Heart right ventricle (tissue), 16 donors: ENCODE data around the gene KXD1. TPM values are rescaled to one million over a fixed set of nuclear protein-coding genes. Genes with fewer than 3 reads are reported as not detected.

Source experiments
- ATAC-seq, 8 donors: fragments of 200-7000 bp; cut with Tn5 transposase; one replicate each; pipeline ENCODE4 v1.9.1; 2020; ENCODE audit warnings: mild to moderate bottlenecking in 8 of 8, moderate library complexity in 8 of 8, moderate number of reproducible peaks in 1 of 8
- DNase-seq, 2 donors: peaks; one replicate each; pipeline ENCODE4 v3.0.0-alpha.2; 2020
- H3K27ac ChIP-seq, 10 donors: fragments of 200-600 bp; sonication (generic) in 2 of 10; one replicate each; pipeline versions ENCODE4 v1.5.0 to v1.8.0; 2020 to 2022; ENCODE audit warnings: mild to moderate bottlenecking in 3 of 10
- H3K27me3 ChIP-seq, 7 donors: fragments of 200-600 bp; one replicate each; pipeline ENCODE4 v1.8.0; 2021 to 2022; ENCODE audit warnings: mild to moderate bottlenecking in 2 of 7
- H3K36me3 ChIP-seq, 9 donors: fragments of 200-600 bp; sonication (generic) in 1 of 9; one replicate each; pipeline versions ENCODE4 v1.5.0 to v1.8.0; 2020 to 2022; ENCODE audit warnings: mild to moderate bottlenecking in 2 of 9
- H3K4me1 ChIP-seq, 9 donors: fragments of 200-600 bp; sonication (generic) in 1 of 9; one replicate each; pipeline versions ENCODE4 v1.5.0 to v1.8.0; 2020 to 2022; ENCODE audit warnings: mild to moderate bottlenecking in 4 of 9
- H3K4me3 ChIP-seq, 10 donors: fragments of 200-600 bp; sonication (generic) in 2 of 10; one replicate each; pipeline versions ENCODE4 v1.5.0 to v1.8.0; 2020 to 2022; ENCODE audit warnings: mild to moderate bottlenecking in 7 of 10, moderate library complexity in 2 of 10
- H3K9me3 ChIP-seq, 11 donors: fragments of 200-600 bp in 10 of 11; sonication (generic) in 2 of 11; one replicate each; pipeline versions ENCODE4 v1.5.0 to v1.8.0; 2013 to 2022; ENCODE audit warnings: mild to moderate bottlenecking in 2 of 11, control low read depth in 1 of 11, moderate library complexity in 1 of 11
- CTCF ChIP-seq, 9 donors: fragments of 200-600 bp; sonication (generic) in 2 of 9; IDR thresholded peaks; one replicate each; pipeline versions ENCODE4 v1.5.0 to v1.8.0; 2021 to 2022; ENCODE audit warnings: antibody characterized with exemption in 9 of 9, mild to moderate bottlenecking in 5 of 9, moderate library complexity in 1 of 9
- WGBS, 2 donors: extraction: QIAGEN DNeasy Blood & Tissue Kit; methylation state at CpG; one replicate each; pipeline ENCODE4 v1.1.7; 2013; ENCODE audit warnings: inconsistent platforms in 1 of 2; 5-methylcytosine and 5-hydroxymethylcytosine counted together
- intact Hi-C, 10 donors: fragments of 100-400 bp; cut with DNase I; formaldehyde crosslinking; loops; one replicate each; pipeline versions ENCODE4 v1.11.1 to v1.14.2; 2022
- polyA plus RNA-seq, 2 donors: library from polyadenylated mRNA; stranded (reverse); fragments of 200-250 nt; gene quantifications; one replicate each; pipeline ENCODE4 v1.2.3, GENCODE V29; 2013
- total RNA-seq, 10 donors: library from RNA; stranded (reverse); fragmentation: NEBNext Ultra II Directional in 3 of 10; extraction: Animal tissue kit (Norgen Biotek cat#: 25700) in 3 of 10; gene quantifications; one replicate each; pipeline versions ENCODE4 v1.2.1 to v1.2.4, GENCODE V29; 2021 to 2023
- donor health status: Arrhythmogenic right ventricular cardiomyopathy.
- donor health status: ischemic (EF 13 %, LVEDD 7.1; RV severe dilation, severe dysfunction).
- donor health status: healthy with polysubstance abuse.
- donor health status: DM: no; HTN: yes; CAD: no.
- donor health status: DM: no; HTN: no; CAD: no.
- donor health status: ischemic (EF 25% LVEDD 6.9; RV normal size, moderate dysfunction).
- donor health status: ischemic (EF 25% LVEDD 5.7; RV mildly dilated, moderate dysfunction).
- donor health status: healthy.
- donor health status: DM: yes; HTN: yes; CAD: no.
- donor health status: Ischemic cardiomyopathy.
- donor health status: ischemic (EF 35%, LVEDD 5.7; RV mildly dilated, moderate dysfunction).
- donor health status: nonischemic (EF 11% LVEDD 7.7; RV severe dilation, severe dysfunction).
- donor health status: DM: yes; HTN: yes; CAD: no.
- donor health status: PGD.
- donor health status: ischemic (EF 29% LVEDD 5.4; RV normal size, mild dysfunction).
- donor health status: nonischemic (EF 23%, LVEDD 6.1; RV moderate dilation, normal function).

KXD1 gene
- total and polyA plus RNA-seq, 12 donors, result 35.6 to 88.6 (median 45.6) TPM

DNA sequence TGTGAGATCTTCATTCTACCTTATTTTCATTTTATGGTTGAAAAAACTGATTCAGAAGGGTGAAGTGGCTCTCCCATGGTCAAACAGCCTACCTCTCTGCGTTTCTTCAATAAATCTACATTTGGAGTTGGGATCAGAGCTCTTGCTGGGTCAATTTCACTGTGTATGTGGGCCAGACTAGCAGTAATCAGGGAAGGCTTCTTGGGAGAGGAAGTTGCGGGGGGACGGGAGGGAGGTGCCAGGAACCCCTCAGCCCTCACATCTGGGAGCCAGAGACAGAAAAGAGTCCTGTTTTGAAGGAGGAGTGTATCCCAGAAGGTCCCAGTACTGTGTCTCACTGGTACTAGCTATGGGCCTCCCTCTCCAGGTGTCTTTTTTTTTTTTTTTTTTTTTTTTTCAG, 934 bp downstream of the KXD1 start:
- H3K4me3 ChIP-seq, result peak overlapping the region in 9 of 10 donors; percentile 71 to 94 (median 86)
- intact Hi-C loops, result loop anchor here in 3 of 10 donors (5.0 kb wide), 2 partner anchors 36 to 81 kb away; partner anchors contain the start of gene ELL (in 3 of the 3)
- H3K27me3 ChIP-seq, result no peaks in the 10 kb centered on the region
- peaks cover 4 to 46% (median 28%) of the 10 kb centered on the region in 9 donors for H3K4me1 ChIP-seq
- peaks cover 0 to 28% (median 4%) of the 10 kb centered on the region in 9 donors for H3K36me3 ChIP-seq
- 64 to 76% methylated on average over 3 of the region's 3 CpGs for WGBS, 2 donors
- no peak for ATAC-seq
- peak overlapping the region in 9 of 10 donors; percentile 90 to 98 (median 95) for H3K27ac ChIP-seq
- no peak for TF ChIP-seq CTCF (IDR thresholded peaks at IDR 0.05)
- DNase-seq, result no peak
- H3K9me3 ChIP-seq, result no peaks in the 10 kb centered on the region

DNA sequence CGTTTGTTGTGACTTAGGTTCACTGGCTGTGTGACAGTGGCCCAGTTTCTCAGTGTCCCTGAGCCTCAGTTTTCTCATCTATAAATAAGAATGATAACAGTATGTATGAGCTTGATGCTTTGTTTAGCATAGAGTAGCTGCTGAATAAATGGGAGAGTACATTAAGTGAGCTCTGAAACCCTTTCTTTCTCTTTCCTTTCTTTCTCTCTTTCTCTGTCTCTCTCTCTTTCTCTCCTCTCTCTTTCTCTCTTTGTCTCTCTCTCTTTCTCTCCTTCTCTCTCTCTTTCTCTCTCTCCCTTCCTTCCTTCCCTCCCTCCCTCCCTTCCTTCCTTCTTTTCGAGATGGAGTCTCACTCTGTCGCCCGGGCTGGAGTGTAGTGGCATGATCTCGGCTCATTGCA, 2.0 kb downstream of the KXD1 start:
- intact Hi-C loops, result loop anchor here in 5 of 10 donors (5.0 to 10.0 kb wide), 5 partner anchors 37 to 115 kb away; partner anchors contain the start of gene ELL (in 3 of the 5)
- TF ChIP-seq CTCF (IDR thresholded peaks at IDR 0.05), result no peak
- 57 to 62% methylated on average over 5 of the region's 5 CpGs for WGBS, 2 donors
- Histone ChIP-seq H3K36me3 (peaks cover 0 to 39% (median 10%) of the 10 kb centered on the region in 9 donors), H3K9me3 (no peaks in the 10 kb centered on the region), H3K4me1 (peaks cover 4 to 46% (median 28%) of the 10 kb centered on the region in 9 donors), H3K27ac (peak overlapping the region in 2 of 10 donors; percentile 31 to 56), H3K27me3 (no peaks in the 10 kb centered on the region), H3K4me3 (no peak overlapping the region)
- ATAC-seq, result no peak
- DNase-seq, result no peak

GRCh38 chr19:18562086-18562485, 4.4 kb downstream of the KXD1 start:
- ATAC-seq (peak in 7 of 8 donors; percentile 3 to 56 (median 44)), DNase-seq (peak; percentile 40 to 64)
- Histone ChIP-seq H3K9me3 (no peaks in the 10 kb centered on the region), H3K4me1 (peaks cover 4 to 44% (median 28%) of the 10 kb centered on the region in 9 donors), H3K27ac (peak overlapping the region in 9 of 10 donors; percentile 42 to 89 (median 79)), H3K27me3 (no peaks in the 10 kb centered on the region), H3K4me3 (no peak overlapping the region), H3K36me3 (peaks cover 0 to 63% (median 34%) of the 10 kb centered on the region in 9 donors)
- TF ChIP-seq CTCF (IDR thresholded peaks at IDR 0.05), result no peak
- 41 to 48% methylated on average over 14 of the region's 14 CpGs for WGBS, 2 donors
- intact Hi-C loops, result loop anchor here in 3 of 10 donors (5.0 to 10.0 kb wide), 3 partner anchors 97 to 117 kb away; no protein-coding TSS in a partner anchor

DNA sequence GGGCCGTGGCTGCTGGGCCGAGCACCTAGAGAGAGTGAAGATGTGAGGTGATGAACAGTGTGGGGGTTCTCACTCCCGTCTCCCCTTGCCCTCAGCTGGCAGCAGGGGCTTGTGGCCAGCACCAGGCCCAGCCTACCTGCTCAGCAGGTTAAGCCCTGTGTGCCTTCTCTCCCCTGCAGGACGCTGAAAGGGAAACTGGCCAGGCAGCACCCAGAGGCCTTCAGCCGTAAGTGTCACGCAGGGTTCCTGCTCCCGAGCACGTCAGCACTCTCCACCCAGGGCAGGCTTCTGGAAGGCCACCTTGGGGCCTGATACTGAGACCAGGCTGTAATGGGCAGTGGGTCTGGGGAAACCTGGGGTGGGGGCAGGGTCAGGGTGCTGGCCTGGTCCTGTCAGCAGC, 9.3 kb downstream of the KXD1 start:
- ATAC-seq (no peak), DNase-seq (no peak)

More for the DNA sequence above, 9.3 kb downstream of the KXD1 start:
- Histone ChIP-seq H3K27ac (no peak overlapping the region), H3K9me3 (no peaks in the 10 kb centered on the region), H3K36me3 (peaks cover 0 to 80% (median 47%) of the 10 kb centered on the region in 9 donors), H3K27me3 (no peaks in the 10 kb centered on the region), H3K4me3 (no peak overlapping the region), H3K4me1 (peaks cover 0 to 15% (median 8%) of the 10 kb centered on the region in 9 donors)
- intact Hi-C loops, result loop anchor here in 2 of 10 donors (10.0 kb wide), 2 partner anchors 102 to 122 kb away; no protein-coding TSS in a partner anchor
- 95 to 97% methylated on average over 8 of the region's 8 CpGs for WGBS, 2 donors
- TF ChIP-seq CTCF (IDR thresholded peaks at IDR 0.05), result no peak
